Measurements from ENCODE around the gene PKDCC. TPM values are rescaled to one million over a fixed set of nuclear protein-coding genes. Genes with fewer than 3 reads are reported as not detected.

PKDCC gene
- total RNA-seq, 2 donors from 2014 or later = 85.3 to 105 TPM

- Mint-ChIP-seq H3K9me3 (no peaks in the 10 kb centered on the region), H3K27me3 (ENCODE audit: insufficient read depth) (peaks cover 11% of the 10 kb centered on the region), H3K36me3 (ENCODE audit: low read depth) (no peaks in the 10 kb centered on the region), H3K4me1 (peaks cover 60% of the 10 kb centered on the region), H3K27ac (peak overlapping the region; percentile 96), H3K4me3 (no peak overlapping the region)
- Histone ChIP-seq H3K27me3 (ENCODE audit: control insufficient read depth, insufficient read depth, low read length, poor library complexity, severe bottlenecking) (no peaks in the 10 kb centered on the region), H3K4me3 (ENCODE audit: low read length) (peak overlapping the region; percentile 76), H3K9me3 (ENCODE audit: control insufficient read depth, low read length) (no peaks in the 10 kb centered on the region), H3K27ac (ENCODE audit: low read depth, low read length) (peak overlapping the region; percentile 7), H3K9ac (ENCODE audit: extremely low read depth, low read length, poor library complexity, severe bottlenecking) (no peak overlapping the region), H3K4me1 (ENCODE audit: control insufficient read depth, insufficient read depth, low read length) (peaks cover 11% of the 10 kb centered on the region), H3K36me3 (ENCODE audit: control insufficient read depth, insufficient read depth, low read length) (no peaks in the 10 kb centered on the region)
- no peak for TF ChIP-seq CTCF (conservative IDR thresholded peaks at IDR 0.05)
- WGBS, 2 experiments (ENCODE audit: insufficient coverage in 1 of 2, insufficient read length in 1 of 2) = 71 to 84% methylated on average over 1 of the region's 1 CpG
- DNase-seq = no peak
Measured at GRCh38 chr2:42044939-42045338, 2.9 kb upstream of the PKDCC start.

GRCh38 chr2:42045352-42045751 lies 2.5 kb upstream of the PKDCC start:
- Histone ChIP-seq H3K9me3 (ENCODE audit: control insufficient read depth, low read length) (no peaks in the 10 kb centered on the region), H3K4me1 (ENCODE audit: control insufficient read depth, insufficient read depth, low read length) (peaks cover 15% of the 10 kb centered on the region), H3K27me3 (ENCODE audit: control insufficient read depth, insufficient read depth, low read length, poor library complexity, severe bottlenecking) (no peaks in the 10 kb centered on the region), H3K36me3 (ENCODE audit: control insufficient read depth, insufficient read depth, low read length) (no peaks in the 10 kb centered on the region), H3K27ac (ENCODE audit: low read depth, low read length) (peak overlapping the region; percentile 7), H3K4me3 (ENCODE audit: low read length) (peak overlapping the region; percentile 76), H3K9ac (ENCODE audit: extremely low read depth, low read length, poor library complexity, severe bottlenecking) (no peak overlapping the region)
- Mint-ChIP-seq H3K9me3 (no peaks in the 10 kb centered on the region), H3K27ac (peak overlapping the region; percentile 96), H3K4me1 (peaks cover 60% of the 10 kb centered on the region), H3K36me3 (ENCODE audit: low read depth) (no peaks in the 10 kb centered on the region), H3K4me3 (no peak overlapping the region), H3K27me3 (ENCODE audit: insufficient read depth) (peaks cover 11% of the 10 kb centered on the region)
- WGBS, 2 experiments (ENCODE audit: insufficient coverage in 1 of 2, insufficient read length in 1 of 2) = 69 to 77% methylated on average over 3 of the region's 3 CpGs
- TF ChIP-seq CTCF (conservative IDR thresholded peaks at IDR 0.05) = no peak
- no peak for DNase-seq

- Mint-ChIP-seq H3K9me3 (no peaks in the 10 kb centered on the region), H3K27ac (peak overlapping the region; percentile 96), H3K27me3 (ENCODE audit: insufficient read depth) (peaks cover 11% of the 10 kb centered on the region), H3K4me1 (peaks cover 61% of the 10 kb centered on the region), H3K4me3 (peak overlapping the region; percentile 72), H3K36me3 (ENCODE audit: low read depth) (no peaks in the 10 kb centered on the region)
- peaks cover 20% of the 10 kb centered on the region for H3K4me1 ChIP-seq (ENCODE audit: control insufficient read depth, insufficient read depth, low read length)
- H3K4me3 ChIP-seq (ENCODE audit: low read length) = peak overlapping the region; percentile 76
- H3K36me3 ChIP-seq (ENCODE audit: control insufficient read depth, insufficient read depth, low read length) = no peaks in the 10 kb centered on the region
- 33 to 34% methylated on average over 4 to 12 of the region's 12 CpGs for WGBS, 2 experiments (ENCODE audit: insufficient coverage in 1 of 2, insufficient read length in 1 of 2)
- no peak for DNase-seq
- no peaks in the 10 kb centered on the region for H3K27me3 ChIP-seq (ENCODE audit: control insufficient read depth, insufficient read depth, low read length, poor library complexity, severe bottlenecking)
- peak overlapping the region; percentile 55 for H3K9ac ChIP-seq (ENCODE audit: extremely low read depth, low read length, poor library complexity, severe bottlenecking)
- TF ChIP-seq CTCF (conservative IDR thresholded peaks at IDR 0.05) = no peak
- H3K9me3 ChIP-seq (ENCODE audit: control insufficient read depth, low read length) = no peaks in the 10 kb centered on the region
- peak overlapping the region; percentile 81 for H3K27ac ChIP-seq (ENCODE audit: low read depth, low read length)
Measured at GRCh38 chr2:42045848-42046748, 1.7 kb upstream of the PKDCC start.

All from endodermal cell (in vitro differentiated cells).